GM18505 (cell line): Measurements from ENCODE around the gene SHISA2.

ENCODE experiments used
- ATAC-seq: cut with Tn5 transposase; IDR thresholded peaks from one replicate; pipeline ENCODE4 v1.9.1; 2021; ENCODE audit not compliant: unreplicated experiment
- POLR2A ChIP-seq: IDR thresholded peaks from 4 replicates; pipeline ENCODE4 v1.6.1; 2011; ENCODE audit warnings: borderline replicate concordance; ENCODE audit not compliant: insufficient read depth, insufficient read length; ENCODE audit errors: extremely low read depth

Gene SHISA2

DNA sequence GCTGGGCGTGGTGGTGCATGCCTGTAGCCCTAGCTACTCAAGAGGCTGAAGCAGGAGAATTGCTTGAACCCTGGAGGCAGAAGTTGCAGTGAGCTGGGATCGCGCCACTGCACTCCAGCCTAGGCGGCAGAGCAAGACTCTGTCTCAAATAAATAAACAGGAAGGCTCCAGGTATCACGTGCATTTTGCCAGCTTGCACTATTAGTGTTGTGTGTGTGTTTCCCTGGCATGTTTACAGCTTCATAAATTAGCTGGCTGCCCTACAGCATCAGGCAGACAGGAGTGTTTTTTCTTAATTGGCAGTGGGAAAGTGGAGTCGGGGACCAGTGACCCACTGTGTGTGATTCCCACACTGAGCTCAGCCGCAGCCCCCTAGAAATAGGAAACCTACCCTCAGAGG is 32.6 kb downstream of the SHISA2 start:
- no peak for ATAC-seq

DNA sequence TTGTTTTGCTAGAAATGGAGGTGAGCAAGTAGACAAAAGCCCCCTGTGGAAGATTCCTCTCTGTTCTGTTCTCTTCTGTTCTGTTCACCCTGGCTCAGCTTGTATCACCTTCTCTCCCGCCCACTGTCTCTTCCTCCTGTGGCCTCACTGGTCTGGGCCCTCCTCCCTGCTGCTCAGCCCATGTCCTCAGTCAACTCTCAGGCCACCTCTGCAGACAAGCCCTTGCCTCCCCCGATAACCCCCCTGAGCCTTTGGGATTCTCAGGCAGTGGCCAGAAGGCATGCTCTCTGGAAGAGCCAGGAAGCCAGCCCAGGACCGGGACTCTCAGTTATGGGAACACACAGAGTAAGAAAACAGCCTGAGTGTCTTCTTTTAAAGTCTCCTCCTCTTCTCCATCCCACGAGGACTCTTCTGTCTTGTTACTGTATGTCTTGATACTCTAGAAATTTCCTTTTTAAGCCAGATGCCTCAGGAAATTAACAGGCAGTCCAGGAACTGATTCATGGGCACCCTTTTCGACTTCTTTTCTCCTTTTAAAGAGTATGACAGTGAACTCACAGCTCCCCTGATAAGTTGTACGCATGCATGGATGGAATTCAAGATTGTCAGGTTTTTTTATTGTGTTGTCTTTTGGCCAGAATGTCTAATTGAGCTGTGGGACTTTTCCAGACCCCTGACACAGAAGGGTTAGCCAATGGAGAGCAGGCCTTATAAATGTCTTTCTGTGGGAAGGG is 33.7 kb downstream of the SHISA2 start:
- TF ChIP-seq POLR2A: no peak
- ATAC-seq: no peak

More for the DNA sequence above, 32.6 kb downstream of the SHISA2 start:
- TF ChIP-seq POLR2A: no peak

DNA sequence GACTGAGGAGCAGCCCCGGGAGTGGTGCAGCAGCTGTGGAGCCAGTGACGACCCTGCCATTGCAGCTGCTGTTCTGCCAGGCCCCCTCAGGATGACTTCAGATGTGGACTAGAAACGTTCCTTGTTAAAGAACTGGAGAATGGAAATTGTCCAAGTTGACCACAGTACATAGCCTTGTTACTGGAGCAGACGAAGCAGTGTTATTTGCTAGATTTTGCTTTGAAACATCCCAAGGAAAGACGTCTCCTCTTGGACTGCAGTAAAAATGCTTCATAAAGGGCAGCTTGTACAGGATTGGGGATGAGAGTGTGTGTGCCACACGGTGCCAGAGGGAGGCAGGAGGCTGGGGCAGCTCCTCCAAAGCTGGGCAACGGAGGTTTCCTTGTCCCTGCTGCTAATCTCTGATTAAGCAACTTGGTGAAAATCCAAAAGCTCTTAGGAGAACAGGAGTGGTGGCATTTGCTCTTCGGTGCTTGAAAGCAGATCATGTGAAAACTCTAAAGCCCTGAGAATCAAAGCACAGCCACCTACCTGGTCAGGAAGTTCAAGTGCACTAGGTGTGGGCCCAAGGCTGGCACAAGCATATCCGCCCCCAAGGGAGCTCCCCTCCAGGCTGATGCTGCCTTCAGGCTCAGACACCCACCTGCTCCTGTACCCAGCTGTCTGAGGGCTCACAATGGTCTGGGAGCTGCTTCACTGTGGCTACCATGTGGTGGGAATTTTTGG is 34.5 kb downstream of the SHISA2 start:
- no peak for ATAC-seq
- no peak for TF ChIP-seq POLR2A

DNA sequence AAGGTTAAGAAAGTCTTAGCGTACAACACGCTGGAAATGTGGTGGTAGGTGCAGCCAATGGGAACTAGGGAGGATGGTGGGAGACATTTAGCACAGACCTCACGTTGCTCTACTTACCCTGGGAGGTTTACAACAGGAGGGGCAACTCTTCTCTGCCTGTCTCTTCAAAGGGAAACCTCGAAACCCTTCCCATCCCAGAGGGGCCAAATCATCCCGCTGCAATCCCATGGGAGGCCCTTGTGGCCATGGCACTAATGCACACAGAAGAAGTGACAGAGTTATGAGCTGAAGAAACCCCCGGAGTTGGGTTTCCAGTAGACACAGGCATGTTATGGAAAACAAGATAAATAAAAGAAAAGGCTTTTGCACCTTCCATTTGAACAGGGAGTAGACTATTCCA is 35.6 kb downstream of the SHISA2 start:
- no peak for ATAC-seq
- TF ChIP-seq POLR2A: no peak

DNA sequence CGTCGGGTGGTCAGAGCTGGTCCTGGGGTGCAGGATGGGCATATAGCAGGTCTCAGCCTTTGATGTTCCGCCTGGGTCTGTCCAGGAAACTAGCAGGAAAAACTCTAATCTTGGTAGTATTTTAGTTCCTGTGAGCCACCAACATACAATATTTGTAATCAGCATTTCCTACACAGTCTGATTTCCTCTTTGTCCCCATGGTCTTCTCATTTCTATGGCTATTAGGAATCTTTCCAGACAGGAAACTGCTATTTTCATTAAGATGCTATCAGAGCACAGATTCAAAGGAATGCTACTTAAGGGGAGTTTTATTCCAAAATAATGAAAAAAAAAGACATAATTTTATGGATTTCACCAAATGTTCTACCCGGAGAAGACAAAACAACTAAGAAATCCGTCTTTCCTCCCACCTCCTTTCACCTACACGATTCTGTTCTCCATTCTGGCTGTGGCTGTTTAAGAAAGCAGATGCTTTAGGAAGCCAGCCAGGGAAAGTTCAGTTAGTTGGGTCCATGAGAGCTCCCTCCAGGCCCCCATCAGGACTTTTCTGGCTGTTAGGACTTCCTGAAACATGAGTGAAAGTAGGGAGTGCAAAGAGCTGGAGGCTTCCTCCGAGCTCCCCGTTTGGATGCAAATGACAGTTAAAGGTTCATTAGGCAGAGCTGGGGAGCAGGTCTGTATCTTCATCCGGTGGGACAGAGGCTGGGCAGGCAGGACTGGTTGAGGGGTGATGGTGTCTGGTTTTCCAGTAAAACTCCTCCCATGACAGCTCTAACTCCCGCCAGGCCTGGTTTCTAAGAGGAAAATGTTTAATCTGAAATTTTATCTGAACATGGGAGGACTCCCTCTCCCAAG is 36.3 kb downstream of the SHISA2 start:
- no peak for TF ChIP-seq POLR2A
- no peak for ATAC-seq

DNA sequence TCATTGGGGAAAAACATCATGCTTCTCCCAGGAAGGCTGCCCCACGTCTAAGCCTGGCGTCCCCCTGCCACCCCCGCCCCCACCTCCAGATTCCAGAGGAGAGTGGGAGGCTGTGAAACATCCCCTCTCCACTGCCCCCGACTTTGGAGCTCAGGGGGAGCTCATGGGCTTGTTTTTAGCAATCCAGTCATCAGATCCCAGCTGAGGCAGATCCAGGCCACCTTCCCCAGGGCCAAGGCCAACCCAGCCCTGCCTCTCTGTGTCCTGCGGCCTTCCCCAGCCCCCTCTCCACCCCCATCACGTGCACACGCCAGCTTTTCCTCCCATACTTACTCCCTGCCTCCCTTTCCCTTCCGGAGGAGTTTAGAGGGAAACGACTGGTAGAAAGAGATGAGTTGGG is 38.8 kb downstream of the SHISA2 start:
- no peak for TF ChIP-seq POLR2A
- no peak for ATAC-seq

DNA sequence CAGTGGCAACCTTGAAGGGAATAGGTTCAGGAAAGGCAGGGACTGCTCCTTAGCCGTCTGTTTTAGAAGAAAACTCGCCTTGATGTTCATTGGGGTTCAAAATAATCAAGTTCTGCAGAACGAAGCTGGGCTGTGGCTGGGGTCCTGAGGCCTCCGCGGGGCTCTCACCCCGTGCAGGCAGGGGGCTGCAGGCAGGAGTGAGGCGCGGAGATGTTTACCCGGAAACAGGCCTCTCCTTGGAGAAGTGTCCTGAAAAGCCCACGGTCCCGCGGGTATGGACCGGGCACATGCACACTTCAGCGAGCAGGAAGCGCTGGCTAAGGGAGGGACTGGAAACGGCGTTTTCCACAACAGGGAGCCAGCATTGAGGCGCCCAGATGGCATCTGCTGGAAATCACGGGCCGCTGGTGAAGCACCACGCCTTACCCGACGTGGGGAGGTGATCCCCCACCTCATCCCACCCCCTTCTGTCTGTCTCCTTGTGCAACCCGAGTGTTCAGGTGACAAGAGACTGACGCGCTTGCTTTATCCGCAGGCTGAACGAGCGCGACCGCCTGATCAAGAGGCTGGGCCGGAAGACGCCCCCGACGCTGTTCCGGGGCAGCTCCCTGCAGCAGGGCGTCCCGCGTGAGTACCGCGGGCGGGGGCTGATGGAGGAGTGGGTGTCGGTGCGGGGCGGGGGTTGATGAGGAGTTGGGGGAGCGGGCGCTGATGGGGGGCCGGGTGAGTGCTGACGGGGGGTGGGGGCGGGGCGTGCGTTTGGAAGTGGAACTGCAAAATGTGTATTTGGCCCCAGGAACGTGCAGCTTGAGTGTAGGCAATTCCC is 39.6 kb downstream of the SHISA2 start:
- TF ChIP-seq POLR2A: no peak
- ATAC-seq: no peak

DNA sequence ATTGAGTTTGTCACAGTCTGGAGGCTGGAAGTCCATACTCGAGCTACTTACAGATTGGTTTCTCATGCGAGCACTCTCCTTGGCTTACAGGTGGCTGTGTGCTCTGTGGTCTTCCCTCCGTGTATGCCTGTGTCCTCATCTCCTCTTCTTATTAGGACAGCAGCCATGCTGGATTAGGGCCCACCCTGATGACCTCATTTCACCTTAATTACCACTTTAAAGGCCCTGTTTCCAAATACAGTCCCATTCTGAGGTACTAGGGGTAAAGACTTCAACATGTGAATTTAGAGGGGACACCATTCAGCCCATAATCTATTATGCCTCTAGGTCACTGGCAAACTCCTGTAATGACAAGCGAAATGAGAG is 40.6 kb downstream of the SHISA2 start:
- ATAC-seq: no peak
- TF ChIP-seq POLR2A: no peak

DNA sequence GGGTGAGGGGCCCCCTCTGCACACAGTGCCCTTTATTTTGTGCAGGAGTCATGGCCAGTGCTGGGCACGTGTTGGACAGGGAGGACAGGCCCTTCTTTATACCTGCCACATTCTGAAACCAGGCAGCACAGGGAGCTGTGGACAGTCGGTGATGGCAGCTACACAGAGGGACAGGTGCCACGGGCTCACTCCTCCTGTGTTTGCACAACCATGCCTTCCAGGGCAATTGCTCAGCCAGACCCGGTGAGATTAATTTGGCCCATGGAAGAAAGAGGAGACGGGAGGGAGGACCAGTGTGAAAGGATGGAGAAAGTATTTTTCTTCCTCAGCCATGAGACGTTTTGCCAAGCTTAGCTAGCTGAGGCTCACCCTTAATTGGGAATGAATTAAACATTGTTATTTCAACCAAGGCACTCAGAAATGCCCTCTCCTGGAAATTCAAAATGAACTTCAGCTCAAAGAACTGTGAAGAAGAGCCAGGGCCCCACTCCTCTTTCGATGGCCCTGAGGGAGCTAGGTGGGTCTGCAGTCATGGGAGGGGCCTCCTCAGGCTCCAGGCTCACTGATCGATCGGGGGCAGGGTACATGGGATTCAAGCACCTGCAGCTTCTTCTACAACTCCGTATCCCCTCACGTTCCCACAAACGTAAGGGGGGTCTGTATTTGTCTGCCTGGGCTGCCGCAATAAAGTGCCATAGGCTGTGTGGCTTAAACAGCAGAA is 41.2 kb downstream of the SHISA2 start:
- no peak for ATAC-seq
- no peak for TF ChIP-seq POLR2A

DNA sequence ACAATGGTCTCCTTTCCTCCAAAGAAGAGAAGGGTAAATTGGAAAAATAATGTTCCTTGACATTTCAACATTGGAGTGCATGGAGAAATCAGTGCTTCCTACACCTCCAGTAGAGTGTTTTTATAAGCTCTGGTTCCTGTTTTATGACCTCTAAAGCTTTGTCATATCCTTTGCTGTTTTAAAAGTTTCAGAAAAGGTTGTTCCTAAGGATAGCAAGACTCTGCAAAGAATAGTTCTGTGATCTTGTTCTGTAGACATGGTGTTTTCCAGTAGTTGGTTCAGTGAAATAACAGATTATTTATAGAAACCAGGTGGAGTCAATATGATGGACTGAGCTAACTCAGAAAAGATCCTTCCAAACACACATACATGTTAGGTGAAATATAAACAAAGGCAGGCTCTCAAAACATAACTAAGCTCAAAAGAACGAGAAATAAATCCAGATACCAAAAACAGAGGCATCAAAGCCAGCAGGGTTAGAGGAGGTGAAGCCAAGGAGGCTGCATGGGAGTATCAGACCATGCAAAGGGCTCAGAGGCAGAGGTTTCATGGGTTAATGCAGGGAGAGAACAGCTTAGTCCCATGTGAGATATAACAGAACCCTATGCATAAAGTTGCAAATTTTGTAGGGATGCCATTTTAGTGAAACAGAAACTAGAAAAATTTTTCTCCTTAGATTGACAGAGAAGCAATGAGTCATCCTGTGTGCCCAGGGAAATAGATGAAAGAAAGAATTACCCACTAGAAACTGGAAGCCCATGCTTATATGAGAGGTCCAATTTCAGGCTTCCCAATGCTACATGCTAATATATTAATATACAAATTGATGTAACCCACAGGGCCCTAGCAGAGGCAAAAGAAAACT is 44.3 kb downstream of the SHISA2 start:
- no peak for TF ChIP-seq POLR2A
- no peak for ATAC-seq
